Upper lobe of left lung (tissue), 6 donors: Measurements from ENCODE around the gene NFIX. TPM values are rescaled to one million over a fixed set of nuclear protein-coding genes. Genes with fewer than 3 reads are reported as not detected.
A peak's percentile ranks its signal among the peaks of the same experiment; 100 is the strongest.
"Not testable (repeated sequence)": the region's sequence is repeated elsewhere in the genome, so short reads cannot be mapped to it uniquely, and the experiment has no call there.

Source experiments
- ATAC-seq, 2 donors: fragments of 200-7000 bp; cut with Tn5 transposase; one replicate each; pipeline ENCODE4 v1.9.1; 2022; ENCODE audit warnings: mild to moderate bottlenecking in 2 of 2, moderate library complexity in 2 of 2; ENCODE audit not compliant: low FRiP score in 2 of 2
- DNase-seq, 2 donors: peaks; one replicate each; pipeline ENCODE4 v3.0.0-alpha.2; 2019 to 2020
- H3K27ac ChIP-seq, 4 donors: fragments of 200-600 bp; sonication (generic); one replicate each; pipeline ENCODE4 v1.5.1; 2016 to 2019
- H3K27me3 ChIP-seq, 4 donors: fragments of 200-600 bp; sonication (generic); one replicate each; pipeline ENCODE4 v1.5.1; 2017 to 2019
- H3K36me3 ChIP-seq, 4 donors: fragments of 200-600 bp; sonication (generic); one replicate each; pipeline ENCODE4 v1.5.1; 2016 to 2019
- H3K4me1 ChIP-seq, 4 donors: fragments of 200-600 bp; sonication (generic); one replicate each; pipeline ENCODE4 v1.5.1; 2018 to 2019
- H3K4me3 ChIP-seq, 4 donors: fragments of 200-600 bp; sonication (generic); one replicate each; pipeline ENCODE4 v1.5.1; 2017 to 2019; ENCODE audit warnings: mild to moderate bottlenecking in 2 of 4, moderate library complexity in 1 of 4
- H3K9me3 ChIP-seq, 4 donors: fragments of 200-600 bp; sonication (generic); one replicate each; pipeline ENCODE4 v1.5.1; 2018 to 2019
- EP300 ChIP-seq, 4 donors: sonication (generic); formaldehyde crosslinking; IDR thresholded peaks; one replicate each; pipeline ENCODE4 v1.5.1; 2017; ENCODE audit warnings: antibody characterized with exemption in 4 of 4, control low read depth in 2 of 4
- POLR2A ChIP-seq, 4 donors: fragments of 450-650 bp; IDR thresholded peaks; one replicate each; pipeline ENCODE4 v1.5.1; 2016 to 2017; ENCODE audit warnings: antibody characterized with exemption in 4 of 4, mild to moderate bottlenecking in 2 of 4
- POLR2AphosphoS5 ChIP-seq, 2 donors: sonication (generic); formaldehyde crosslinking; IDR thresholded peaks; one replicate each; pipeline ENCODE4 v1.5.1; 2017; ENCODE audit warnings: antibody characterized with exemption in 2 of 2
- WGBS, 2 donors: methylation state at CpG; one replicate each; pipeline ENCODE4 v1.1.5; 2017 to 2018; 5-methylcytosine and 5-hydroxymethylcytosine counted together
- total RNA-seq, 6 donors: library from RNA; depleted of rRNA in 4 of 6; stranded (reverse); fragments of >200 nt in 4 of 6; gene quantifications; one replicate each; pipeline versions ENCODE4 v1.1.0 to v1.2.1, GENCODE V29; 2016 to 2021
- TF ChIP-seq, protein P1 (sequence below), 6 experiments: fragments of 450-650 bp in 4 of 6; fragments of 200-600 bp in 2 of 6; sonication (generic) in 2 of 6; IDR thresholded peaks; one replicate each; pipeline ENCODE4 v1.5.1; 2016 to 2019; ENCODE audit warnings: antibody characterized with exemption in 6 of 6
- donor health status: DM: no; HTN: no; CAD: no; lungs with moderate emphysema.
- donor health status: DM: no; HTN: yes; CAD: no; lungs with severe emphysema.

The NFIX gene
- total RNA-seq, 6 donors from 2014 or later = 64.0 to 188 (median 107) TPM

DNA sequence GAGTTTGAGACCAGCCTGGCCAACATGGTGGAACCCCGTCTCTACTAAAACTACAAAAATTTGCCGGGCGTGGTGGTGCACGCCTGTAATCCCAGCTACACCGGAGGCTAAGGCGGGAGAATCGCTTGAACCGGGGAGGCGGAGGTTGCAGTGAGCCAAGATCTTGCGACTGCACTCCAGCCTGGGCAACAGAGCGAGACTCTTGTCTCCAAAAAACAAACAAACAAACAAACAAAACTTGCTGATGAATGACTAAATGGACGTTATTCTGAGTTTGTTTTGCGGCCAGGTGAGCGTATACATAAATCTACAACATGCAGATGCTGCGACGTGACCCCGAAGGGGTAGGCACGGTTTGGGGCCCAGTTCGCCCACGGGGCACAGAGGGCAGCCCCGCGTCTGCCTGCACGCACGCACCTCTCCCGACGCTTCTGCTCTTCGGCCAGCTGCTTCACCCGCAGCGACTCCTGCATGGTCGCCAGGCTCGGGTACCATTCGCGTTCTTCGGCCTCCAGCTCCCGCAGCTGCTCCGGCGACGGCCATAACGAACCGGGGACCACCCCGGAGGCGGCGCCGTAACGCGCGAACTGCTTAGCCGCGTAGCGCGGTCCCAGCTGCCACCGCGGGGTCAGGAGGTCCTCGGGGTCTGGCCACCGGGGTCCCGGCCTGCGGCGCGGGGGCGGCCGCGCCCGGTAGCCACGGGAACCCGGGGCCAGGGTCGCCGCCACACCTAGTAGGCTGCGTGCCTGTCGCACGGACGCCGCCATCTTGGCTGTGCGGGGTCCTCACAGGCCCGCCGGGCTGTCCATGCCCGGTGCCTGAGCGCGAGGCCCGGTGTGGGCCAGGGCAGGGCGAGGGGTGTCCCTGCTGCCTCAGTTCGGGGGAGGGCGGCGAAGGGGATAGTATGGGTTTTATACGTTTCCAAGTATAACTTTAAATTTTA is 38.6 kb upstream of the NFIX start, which contains the start of gene GADD45GIP1:
Gene GADD45GIP1 (minus strand): TSS at position 778 of the 943 bp plus-strand sequence. CDS start 11 bp downstream, at position 767.
- TF ChIP-seq, protein P1, sequence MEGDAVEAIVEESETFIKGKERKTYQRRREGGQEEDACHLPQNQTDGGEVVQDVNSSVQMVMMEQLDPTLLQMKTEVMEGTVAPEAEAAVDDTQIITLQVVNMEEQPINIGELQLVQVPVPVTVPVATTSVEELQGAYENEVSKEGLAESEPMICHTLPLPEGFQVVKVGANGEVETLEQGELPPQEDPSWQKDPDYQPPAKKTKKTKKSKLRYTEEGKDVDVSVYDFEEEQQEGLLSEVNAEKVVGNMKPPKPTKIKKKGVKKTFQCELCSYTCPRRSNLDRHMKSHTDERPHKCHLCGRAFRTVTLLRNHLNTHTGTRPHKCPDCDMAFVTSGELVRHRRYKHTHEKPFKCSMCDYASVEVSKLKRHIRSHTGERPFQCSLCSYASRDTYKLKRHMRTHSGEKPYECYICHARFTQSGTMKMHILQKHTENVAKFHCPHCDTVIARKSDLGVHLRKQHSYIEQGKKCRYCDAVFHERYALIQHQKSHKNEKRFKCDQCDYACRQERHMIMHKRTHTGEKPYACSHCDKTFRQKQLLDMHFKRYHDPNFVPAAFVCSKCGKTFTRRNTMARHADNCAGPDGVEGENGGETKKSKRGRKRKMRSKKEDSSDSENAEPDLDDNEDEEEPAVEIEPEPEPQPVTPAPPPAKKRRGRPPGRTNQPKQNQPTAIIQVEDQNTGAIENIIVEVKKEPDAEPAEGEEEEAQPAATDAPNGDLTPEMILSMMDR (IDR thresholded peaks at IDR 0.05) = no peak
- no peak for TF ChIP-seq EP300 (IDR thresholded peaks at IDR 0.05)
- peak; percentile 59 to 73 for TF ChIP-seq POLR2AphosphoS5 (IDR thresholded peaks at IDR 0.05)
- TF ChIP-seq POLR2A (IDR thresholded peaks at IDR 0.05) = peak; percentile 16 to 82 (median 44)
- Histone ChIP-seq H3K9me3 (no peaks in the 10 kb centered on the region), H3K4me1 (peaks cover 29 to 50% (median 42%) of the 10 kb centered on the region in 4 donors), H3K27ac (peak within 1 kb of the TSS; percentile 82 to 93 (median 90)), H3K36me3 (peaks cover 4 to 32% (median 27%) of the 10 kb centered on the region in 4 donors), H3K4me3 (peak within 1 kb of the TSS; percentile 81 to 96 (median 90)), H3K27me3 (no peaks in the 10 kb centered on the region)
- DNase-seq = peak; percentile 86 to 95
- 8 to 9% methylated on average over 34 to 45 of the region's 84 CpGs for WGBS, 2 donors
- ATAC-seq = peak; percentile 95 to 98

DNA sequence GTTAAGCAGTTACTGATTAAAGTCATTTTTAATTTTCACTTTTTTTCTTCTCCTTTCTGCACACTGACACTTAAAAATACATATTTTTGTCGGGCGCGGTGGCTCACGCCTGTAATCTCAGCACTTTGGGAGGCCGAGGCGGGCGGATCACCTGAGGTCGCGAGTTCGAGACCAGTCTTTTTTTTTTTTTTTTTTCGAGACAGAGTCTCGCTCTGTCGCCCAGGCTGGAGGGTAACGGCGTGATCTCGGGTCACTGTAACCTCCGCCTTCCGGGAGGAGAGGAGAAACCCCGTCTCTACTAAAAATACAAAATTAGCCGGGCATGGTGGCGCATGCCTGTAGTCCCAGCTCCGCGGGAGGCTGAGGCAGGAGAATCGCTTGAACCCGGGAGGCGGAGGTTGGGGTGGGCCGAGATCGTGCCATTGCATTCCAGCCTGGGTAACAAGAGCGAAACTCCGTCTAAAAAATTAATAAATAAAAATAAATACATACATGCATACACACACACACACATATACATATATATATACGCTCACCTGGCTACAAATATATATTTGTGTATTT is 37.8 kb upstream of the NFIX start:
- not testable (repeated sequence) for DNase-seq, H3K9me3 ChIP-seq, H3K27me3 ChIP-seq
- Histone ChIP-seq H3K27ac (peak overlapping the region; percentile 82 to 93 (median 90)), H3K4me1 (peaks cover 29 to 47% (median 38%) of the 10 kb centered on the region in 4 donors), H3K36me3 (peaks cover 4 to 24% (median 20%) of the 10 kb centered on the region in 4 donors), H3K4me3 (peak overlapping the region; percentile 81 to 96 (median 90))
- peak in 1 of 2 donors; percentile 13 for ATAC-seq
- 31 to 51% methylated on average over 31 of the region's 31 CpGs for WGBS, 2 donors

DNA sequence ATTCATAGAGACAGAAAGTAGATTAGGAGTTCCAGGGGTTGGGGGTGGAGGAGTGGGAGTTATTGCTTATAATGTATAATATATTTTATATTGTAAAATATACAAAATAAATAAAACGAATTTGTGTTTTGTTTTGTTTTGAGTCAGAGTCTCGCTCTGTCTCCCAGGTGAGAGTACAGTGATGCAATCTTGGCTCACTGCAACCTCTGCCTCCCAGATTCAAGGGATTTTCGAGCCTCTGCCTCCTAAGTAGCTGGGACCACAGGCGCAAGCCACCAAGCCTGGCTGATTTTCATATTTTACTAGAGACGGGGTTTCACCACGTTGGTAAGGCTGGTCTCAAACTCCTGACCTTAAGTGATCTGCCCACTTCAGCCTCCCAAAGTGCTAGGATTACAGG is 35.8 kb upstream of the NFIX start:
- TF ChIP-seq EP300 (IDR thresholded peaks at IDR 0.05) (no peak), POLR2AphosphoS5 (IDR thresholded peaks at IDR 0.05) (no peak), POLR2A (IDR thresholded peaks at IDR 0.05) (no peak)
- TF ChIP-seq, protein P1 (IDR thresholded peaks at IDR 0.05) = no peak
- Histone ChIP-seq H3K27ac (no peak overlapping the region), H3K4me3 (no peak overlapping the region), H3K27me3 (no peaks in the 10 kb centered on the region), H3K36me3 (peaks cover 0 to 4% (median under 1%) of the 10 kb centered on the region in 4 donors), H3K9me3 (no peaks in the 10 kb centered on the region), H3K4me1 (peaks cover 14 to 28% (median 21%) of the 10 kb centered on the region in 4 donors)
- WGBS, 2 donors = 69 to 74% methylated on average over 6 of the region's 6 CpGs
- no peak for ATAC-seq
- no peak for DNase-seq

DNA sequence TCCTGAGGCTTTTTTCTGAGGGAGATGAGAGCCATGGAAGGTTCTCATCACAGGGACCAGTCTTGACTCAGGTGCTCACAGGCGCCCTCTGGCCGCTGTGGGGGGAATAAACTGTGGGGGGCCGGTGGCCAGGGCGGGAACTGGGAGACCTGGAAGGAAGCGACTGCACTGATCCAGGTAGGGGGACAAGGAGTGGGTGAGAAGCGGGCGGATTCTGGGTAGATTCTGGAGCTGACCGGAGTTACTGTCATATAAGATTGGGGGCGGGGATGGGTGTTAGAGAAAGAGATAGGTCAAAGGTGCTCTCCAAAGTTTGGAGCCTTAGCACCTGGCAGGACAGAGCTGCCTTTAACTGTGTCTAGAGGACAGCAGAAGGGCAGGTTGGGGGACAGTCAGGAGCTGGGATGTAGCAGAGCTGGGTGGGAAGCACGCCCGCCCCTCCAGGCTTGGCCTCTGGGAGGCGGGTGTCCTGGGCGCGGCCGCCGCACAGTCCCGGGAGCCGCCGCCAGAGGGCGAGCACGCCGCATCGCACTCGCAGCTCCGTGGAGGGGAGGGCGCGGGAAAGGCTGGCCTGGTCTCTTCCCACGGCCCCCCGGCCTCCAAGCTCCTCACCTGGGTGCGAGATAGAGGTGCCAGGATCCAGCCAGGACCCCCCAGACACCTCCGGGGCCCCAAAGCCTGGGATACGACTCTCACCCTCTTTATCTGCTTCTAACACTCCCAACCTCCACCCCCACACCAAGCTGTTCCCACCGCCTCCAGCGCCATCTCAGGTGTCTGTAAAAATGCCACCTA is 30.1 kb upstream of the NFIX start:
- Histone ChIP-seq H3K27me3 (no peaks in the 10 kb centered on the region), H3K9me3 (no peaks in the 10 kb centered on the region), H3K4me1 (peaks cover 3 to 11% (median 8%) of the 10 kb centered on the region in 4 donors), H3K27ac (peak overlapping the region; percentile 17 to 81 (median 64)), H3K36me3 (no peaks in the 10 kb centered on the region), H3K4me3 (peak overlapping the region; percentile 36 to 59 (median 52))
- DNase-seq (peak; percentile 80 to 98), ATAC-seq (peak; percentile 96 to 99)
- TF ChIP-seq, protein P1 (IDR thresholded peaks at IDR 0.05) = peak; percentile 95 to 99 (median 98)
- TF ChIP-seq EP300 (IDR thresholded peaks at IDR 0.05) (no peak), POLR2A (IDR thresholded peaks at IDR 0.05) (peak in 1 of 4 donors; percentile 29), POLR2AphosphoS5 (IDR thresholded peaks at IDR 0.05) (no peak)
- WGBS, 2 donors = 1 to 3% methylated on average over 15 to 33 of the region's 34 CpGs
